H9 (cell line): ENCODE data around the gene ZNF860. TPM values are rescaled to one million over a fixed set of nuclear protein-coding genes. Genes with fewer than 3 reads are reported as not detected.

Experiments used
- DNase-seq: peaks from one replicate; pipeline ENCODE4 v3.0.0-alpha.2; 2017
- H2AFZ ChIP-seq: one replicate; pipeline ENCODE4 v1.6.1; 2013; ENCODE audit warnings: mild to moderate bottlenecking, low read length, control low read depth, moderate library complexity
- H2AK5ac ChIP-seq: 2 replicates; pipeline ENCODE4 v1.6.1; 2013; ENCODE audit warnings: low read length, control low read depth, mixed read lengths; ENCODE audit not compliant: insufficient read length
- H2BK120ac ChIP-seq: one replicate; pipeline ENCODE4 v1.6.1; 2013; ENCODE audit warnings: low read depth, mild to moderate bottlenecking, low read length, control low read depth, inconsistent platforms; ENCODE audit not compliant: poor library complexity, severe bottlenecking
- H2BK12ac ChIP-seq: 2 replicates; pipeline ENCODE4 v1.6.1; 2013; ENCODE audit warnings: low read length, control low read depth, mixed read lengths, low read depth; ENCODE audit not compliant: insufficient read length
- H2BK15ac ChIP-seq: 2 replicates; pipeline ENCODE4 v1.6.1; 2013; ENCODE audit warnings: low read depth, low read length, control low read depth
- H2BK20ac ChIP-seq: one replicate; pipeline ENCODE4 v1.6.1; 2013; ENCODE audit warnings: low read depth, mild to moderate bottlenecking, low read length, control low read depth, inconsistent platforms; ENCODE audit not compliant: poor library complexity, severe bottlenecking
- H2BK5ac ChIP-seq: 2 replicates; pipeline ENCODE4 v1.6.1; 2013; ENCODE audit warnings: low read length, control low read depth, mixed read lengths; ENCODE audit not compliant: insufficient read length
- H3K14ac ChIP-seq: 2 replicates; pipeline ENCODE4 v1.6.1; 2013; ENCODE audit warnings: low read length, control low read depth; ENCODE audit not compliant: insufficient read depth
- H3K18ac ChIP-seq: 2 replicates; pipeline ENCODE4 v1.6.1; 2013; ENCODE audit warnings: low read depth, mild to moderate bottlenecking, mixed read lengths, low read length, control low read depth; ENCODE audit not compliant: insufficient read length
- H3K23ac ChIP-seq: 2 replicates; pipeline ENCODE4 v1.6.1; 2013; ENCODE audit warnings: low read length, control low read depth, mixed read lengths, low read depth; ENCODE audit not compliant: insufficient read length
- H3K23me2 ChIP-seq: 2 replicates; pipeline ENCODE4 v1.6.1; 2013; ENCODE audit warnings: low read depth, mild to moderate bottlenecking, mixed read lengths, low read length, control low read depth; ENCODE audit not compliant: insufficient read length, poor library complexity, severe bottlenecking
- H3K27ac ChIP-seq: 2 replicates; pipeline ENCODE4 v1.5.1; 2013; ENCODE audit warnings: low read length, control low read depth, mixed read lengths, low read depth; ENCODE audit not compliant: insufficient read length
- H3K27me3 ChIP-seq: 2 replicates; pipeline ENCODE4 v1.6.1; 2013; ENCODE audit warnings: low read length, control low read depth, inconsistent platforms; ENCODE audit not compliant: insufficient read depth
- H3K4ac ChIP-seq: 2 replicates; pipeline ENCODE4 v1.6.1; 2013; ENCODE audit warnings: low read depth, mild to moderate bottlenecking, control low read depth, inconsistent platforms, low read length, moderate library complexity
- H3K4me1 ChIP-seq: 2 replicates; pipeline ENCODE4 v1.6.1; 2013; ENCODE audit warnings: low read length, control low read depth, inconsistent platforms; ENCODE audit not compliant: insufficient read depth
- H3K4me2 ChIP-seq: 2 replicates; pipeline ENCODE4 v1.6.1; 2013; ENCODE audit warnings: low read length, control low read depth, mixed read lengths; ENCODE audit not compliant: insufficient read length, insufficient read depth
- H3K56ac ChIP-seq: 2 replicates; pipeline ENCODE4 v1.6.1; 2013; ENCODE audit warnings: low read depth, mild to moderate bottlenecking, mixed read lengths, low read length, control low read depth; ENCODE audit not compliant: insufficient read length
- H3K79me1 ChIP-seq: 2 replicates; pipeline ENCODE4 v1.6.1; 2013; ENCODE audit warnings: low read depth, mild to moderate bottlenecking, moderate library complexity, low read length, control low read depth, inconsistent platforms; ENCODE audit not compliant: insufficient read depth, poor library complexity, severe bottlenecking
- H3K79me2 ChIP-seq: 2 replicates; pipeline ENCODE4 v1.6.1; 2013; ENCODE audit warnings: low read length, control low read depth, inconsistent platforms; ENCODE audit not compliant: insufficient read depth
- H3K9ac ChIP-seq: 2 replicates; pipeline ENCODE4 v1.6.1; 2013; ENCODE audit warnings: low read length, control low read depth, mixed read lengths; ENCODE audit not compliant: insufficient read length; ENCODE audit errors: extremely low read depth
- H3K9me3 ChIP-seq: one replicate; pipeline ENCODE4 v1.6.1; 2013; ENCODE audit warnings: low read depth, low read length, inconsistent platforms; ENCODE audit not compliant: control insufficient read depth
- H3T11ph ChIP-seq: one replicate; pipeline ENCODE4 v1.6.1; 2013; ENCODE audit warnings: mild to moderate bottlenecking, low read length, control low read depth, inconsistent platforms
- H4K20me1 ChIP-seq: one replicate; pipeline ENCODE4 v1.6.1; 2013; ENCODE audit not compliant: control insufficient read depth, insufficient read length, insufficient read depth
- H4K5ac ChIP-seq: 2 replicates; pipeline ENCODE4 v1.6.1; 2013; ENCODE audit warnings: low read depth, mild to moderate bottlenecking, mixed read lengths, low read length, control low read depth; ENCODE audit not compliant: insufficient read length
- H4K8ac ChIP-seq: replicated peaks from 2 replicates; pipeline ENCODE4 v1.6.1; 2013; ENCODE audit warnings: low read length, control low read depth, mixed read lengths, low read depth; ENCODE audit not compliant: insufficient read length
- H4K91ac ChIP-seq: 2 replicates; pipeline ENCODE4 v1.6.1; 2013; ENCODE audit warnings: low read depth, mild to moderate bottlenecking, moderate library complexity, mixed read lengths, low read length, control low read depth; ENCODE audit not compliant: insufficient read length
- H3K27ac Mint-ChIP-seq, 3 experiments: 2 replicates in 2 of 3; 3 replicates in 1 of 3; pipeline ENCODE4 v1.8.0; 2020 to 2021; ENCODE audit warnings: mixed read lengths in 3 of 3, mild to moderate bottlenecking in 1 of 3, moderate library complexity in 1 of 3
- H3K27me3 Mint-ChIP-seq: 2 replicates; pipeline ENCODE4 v1.8.0; 2021; ENCODE audit warnings: low read depth, mild to moderate bottlenecking, moderate library complexity, mixed read lengths
- H3K36me3 Mint-ChIP-seq, 3 experiments: 2 replicates in 2 of 3; 3 replicates in 1 of 3; pipeline ENCODE4 v1.8.0; 2020 to 2021; ENCODE audit warnings: low read depth in 3 of 3, mixed read lengths in 3 of 3; ENCODE audit not compliant: insufficient read depth in 1 of 3
- H3K4me1 Mint-ChIP-seq, 2 experiments: 2 replicates each; pipeline ENCODE4 v1.8.0; 2020; ENCODE audit warnings: mixed read lengths in 2 of 2
- H3K4me3 Mint-ChIP-seq, 2 experiments: 2 replicates in 1 of 2; 3 replicates in 1 of 2; pipeline ENCODE4 v1.8.0; 2020 to 2021; ENCODE audit warnings: mild to moderate bottlenecking in 2 of 2, mixed read lengths in 2 of 2, moderate library complexity in 1 of 2
- H3K9me3 Mint-ChIP-seq, 2 experiments: 2 replicates in 1 of 2; 3 replicates in 1 of 2; pipeline ENCODE4 v1.8.0; 2020; ENCODE audit warnings: mild to moderate bottlenecking in 2 of 2, mixed read lengths in 2 of 2, moderate library complexity in 1 of 2
- CTCF ChIP-seq: fragments of 200-600 bp; sonication (generic); conservative IDR thresholded peaks from 3 replicates; pipeline ENCODE4 v1.8.0; 2021; ENCODE audit warnings: antibody characterized with exemption, mild to moderate bottlenecking
- WGBS: extraction: QIAGEN DNeasy Blood & Tissue Kit; methylation state at CpG from one replicate; pipeline ENCODE4 v1.1.7; 2013; ENCODE audit warnings: missing lambda C conversion rate, low lambda C conversion rate, mixed read lengths; ENCODE audit not compliant: insufficient read length; ENCODE audit errors: extremely low coverage; 5-methylcytosine and 5-hydroxymethylcytosine counted together
- total RNA-seq: library from RNA; stranded (reverse); gene quantifications from 2 replicates; pipeline ENCODE4 v1.2.1, GENCODE V29; 2021

ZNF860 gene
- total RNA-seq, 1 experiment from 2014 or later = 2.6 TPM

GRCh38 chr3:32009101-32009500, 27.6 kb downstream of the ZNF860 start:
- Histone ChIP-seq H4K5ac (no peak overlapping the region), H3K23me2 (no peaks in the 10 kb centered on the region), H3K56ac (no peak overlapping the region), H2AK5ac (no peak overlapping the region), H3K9ac (no peak overlapping the region), H3K79me2 (no peaks in the 10 kb centered on the region), H3K27ac (no peak overlapping the region), H2BK20ac (no peak overlapping the region), H2BK120ac (no peak overlapping the region), H3K27me3 (no peaks in the 10 kb centered on the region), H4K20me1 (no peaks in the 10 kb centered on the region), H3K23ac (no peak overlapping the region), H3K14ac (no peak overlapping the region), H3T11ph (no peak overlapping the region), H4K91ac (no peak overlapping the region), H2AFZ (no peak overlapping the region), H3K4me1 (peaks cover 1% of the 10 kb centered on the region; the same call in 1 of the 2 replicates), H2BK15ac (no peak overlapping the region), H3K4ac (no peak overlapping the region), H3K4me2 (no peak overlapping the region), H3K18ac (no peak overlapping the region), H3K79me1 (no peaks in the 10 kb centered on the region), H2BK5ac (no peak overlapping the region), H4K8ac (no peak overlapping the region), H2BK12ac (no peak overlapping the region), H3K9me3 (no peaks in the 10 kb centered on the region)
- peaks cover 5 to 10% of the 10 kb centered on the region in 2 experiments for H3K4me1 Mint-ChIP-seq
- no peak for TF ChIP-seq CTCF
- H3K36me3 Mint-ChIP-seq = peaks cover 4 to 16% (median 5%) of the 10 kb centered on the region in 3 experiments; a peak in 6 of 7 replicates
- H3K4me3 Mint-ChIP-seq = no peak overlapping the region
- H3K27ac Mint-ChIP-seq = no peak overlapping the region
- no CpG with 5 or more reads among the region's 2 CpGs for WGBS
- H3K9me3 Mint-ChIP-seq = peaks cover 20 to 26% of the 10 kb centered on the region in 2 experiments
- no peaks in the 10 kb centered on the region; the same call in none of the 2 replicates for H3K27me3 Mint-ChIP-seq
- no peak for DNase-seq
